ENCODE data around the gene SYS1.
A peak's percentile ranks its signal among the peaks of the same experiment; 100 is the strongest.

SYS1 gene

DNA sequence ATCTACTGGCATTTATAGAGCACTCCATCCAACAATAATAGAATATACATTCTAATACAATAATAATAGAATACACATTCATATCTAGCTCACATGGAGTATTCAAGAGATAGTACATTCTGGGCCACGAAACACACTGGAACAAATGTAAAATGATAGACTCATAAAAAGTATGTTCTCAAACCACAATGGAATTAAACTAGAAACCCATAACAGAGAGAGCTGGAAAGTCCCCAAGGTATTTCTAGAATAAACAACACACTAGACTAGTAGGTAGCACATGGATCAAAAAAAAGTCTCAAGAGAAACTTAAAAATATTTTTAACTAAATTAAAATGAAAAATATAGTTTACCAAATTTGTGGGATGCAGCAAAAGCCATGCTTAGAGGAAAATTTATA lies 24.3 kb downstream of the SYS1 start:
- DNase-seq (ENCODE audit: low spot score) = no peak

DNA sequence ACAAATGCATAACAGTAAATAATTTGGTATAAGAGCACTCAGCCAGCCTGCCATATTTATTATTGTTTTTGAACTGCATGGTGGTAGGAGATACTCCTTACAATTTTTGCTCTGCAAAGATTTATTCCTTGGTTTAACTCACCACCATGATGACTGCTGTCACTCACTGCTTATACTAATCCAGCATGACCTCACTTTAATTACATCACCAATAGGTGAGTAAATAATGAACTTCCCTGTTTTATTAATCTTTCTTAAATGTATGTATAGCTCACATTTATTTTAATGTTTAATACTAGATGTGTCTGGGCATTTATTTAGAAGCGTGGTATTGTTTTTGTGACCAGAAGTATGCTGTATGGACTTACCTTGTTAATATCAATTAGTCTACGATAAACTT lies 28.0 kb downstream of the SYS1 start:
- DNase-seq (ENCODE audit: low spot score) = no peak

DNA sequence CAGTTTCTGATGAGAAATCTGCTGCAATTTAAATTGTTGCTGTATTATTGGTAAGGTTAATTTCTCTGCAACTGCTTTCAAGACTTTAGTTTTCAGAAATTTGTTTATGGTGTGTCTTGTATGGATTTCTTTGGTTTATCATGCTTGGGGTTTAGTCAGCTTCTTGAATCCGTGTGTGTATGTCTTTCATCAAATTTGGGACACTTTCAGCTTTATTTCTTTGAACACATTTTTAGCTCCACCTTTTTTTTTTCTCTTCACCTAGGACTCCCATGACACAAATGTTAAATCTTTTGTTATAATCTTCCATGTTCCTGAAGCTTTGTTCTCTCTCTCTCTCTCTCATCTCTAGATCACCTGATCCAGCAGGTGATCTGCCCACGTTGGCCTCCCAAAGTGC lies 28.6 kb downstream of the SYS1 start:
- no peak for DNase-seq (ENCODE audit: low spot score)

DNA sequence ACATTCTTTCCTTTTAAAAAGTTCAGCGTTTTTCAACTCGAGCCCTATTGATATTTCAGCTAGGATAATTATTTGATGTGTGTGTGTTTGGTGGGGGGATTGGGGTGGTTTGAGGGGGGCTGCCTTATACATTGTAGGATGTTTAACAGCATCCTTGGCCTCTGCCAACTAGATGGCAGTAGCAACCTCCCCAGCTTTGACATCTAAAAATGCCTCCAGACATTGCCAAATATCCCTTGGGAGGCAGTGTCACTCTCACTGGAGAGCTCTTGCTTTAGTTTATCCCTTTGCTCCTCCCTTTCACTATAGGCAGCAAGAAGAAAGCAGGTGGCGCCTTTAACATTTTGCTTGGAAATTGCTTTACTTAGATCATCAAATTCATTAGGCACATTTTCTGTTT lies 29.8 kb downstream of the SYS1 start:
- DNase-seq (ENCODE audit: low spot score) = no peak

DNA sequence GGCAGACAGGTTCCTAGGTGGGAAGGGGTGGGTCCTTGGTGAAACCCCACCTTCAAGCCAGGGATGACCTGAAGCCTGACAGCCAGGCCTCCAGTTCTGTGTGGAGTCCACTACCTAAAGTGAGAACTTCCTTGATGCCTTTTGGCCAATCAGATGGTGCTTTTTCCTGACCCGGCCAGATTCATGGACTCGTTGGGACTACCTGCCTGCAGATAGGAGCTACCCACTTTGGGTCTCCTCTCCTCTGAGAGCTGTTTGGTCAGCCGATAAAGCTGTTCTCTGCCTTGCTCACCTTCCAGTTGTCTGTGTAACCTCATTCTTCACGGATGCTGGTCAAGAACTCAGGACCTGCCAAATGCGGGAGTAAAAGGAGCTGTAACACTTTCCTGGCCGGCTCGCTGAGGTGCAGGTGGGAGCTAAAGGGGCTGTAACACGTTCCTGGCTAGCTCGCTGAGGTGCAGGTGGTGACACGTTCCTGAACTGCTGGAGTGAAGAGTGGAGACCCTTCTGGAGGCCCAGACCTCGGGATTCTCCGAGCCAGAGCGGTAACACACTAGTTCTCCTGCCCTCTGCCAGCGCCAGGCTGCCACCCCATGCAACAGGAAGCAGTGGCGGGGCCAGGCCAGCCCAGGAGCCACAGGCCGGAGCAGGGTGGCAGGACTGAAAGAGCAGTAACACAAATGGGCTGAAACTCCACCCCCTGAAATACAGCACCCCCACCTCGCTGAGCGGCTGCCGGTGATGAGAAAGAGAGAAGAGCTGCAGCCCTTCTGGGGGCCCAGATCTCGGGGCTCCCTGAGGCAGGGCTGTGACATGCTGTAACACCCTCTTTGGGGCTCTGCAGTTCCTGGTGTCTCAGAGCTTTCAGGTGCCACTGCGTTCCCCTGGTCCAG lies 31.5 kb downstream of the SYS1 start:
- no peak for DNase-seq (ENCODE audit: low spot score)

DNA sequence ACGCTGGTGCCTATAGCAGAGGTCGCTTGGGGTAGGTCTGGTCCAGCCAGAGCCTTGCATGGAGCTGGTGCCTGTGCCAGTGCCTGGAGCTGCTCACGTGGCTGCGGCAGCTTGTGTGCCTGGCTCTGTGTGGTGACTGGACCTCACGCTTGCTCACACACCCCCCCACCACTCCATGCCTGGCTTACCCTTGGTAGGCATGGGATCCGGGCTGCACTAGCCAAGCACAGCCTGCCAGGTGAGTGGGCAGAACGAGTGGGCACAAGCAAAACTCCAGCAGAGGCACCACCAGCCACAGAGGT lies 32.1 kb downstream of the SYS1 start:
- DNase-seq (ENCODE audit: low spot score) = no peak

DNA sequence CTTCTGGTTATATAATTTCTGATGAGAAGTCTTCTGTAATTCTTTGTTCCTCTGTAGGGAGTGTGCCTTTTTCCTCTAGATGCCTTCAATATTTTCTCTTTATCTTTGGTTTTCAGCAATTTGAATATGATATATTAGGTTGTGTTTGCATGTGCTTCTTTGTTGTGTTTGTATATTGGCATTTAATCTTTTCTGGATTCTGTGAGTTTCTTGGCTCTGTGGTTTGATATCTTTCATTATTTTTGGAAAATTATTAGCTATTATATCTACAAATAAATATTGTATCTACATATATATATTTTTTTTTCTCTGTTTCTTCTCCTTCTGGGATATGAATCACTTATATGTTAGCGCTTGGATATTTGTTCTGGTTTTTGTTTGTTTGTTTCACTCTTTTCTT lies 36.1 kb downstream of the SYS1 start:
- DNase-seq (ENCODE audit: low spot score) = no peak

DNA sequence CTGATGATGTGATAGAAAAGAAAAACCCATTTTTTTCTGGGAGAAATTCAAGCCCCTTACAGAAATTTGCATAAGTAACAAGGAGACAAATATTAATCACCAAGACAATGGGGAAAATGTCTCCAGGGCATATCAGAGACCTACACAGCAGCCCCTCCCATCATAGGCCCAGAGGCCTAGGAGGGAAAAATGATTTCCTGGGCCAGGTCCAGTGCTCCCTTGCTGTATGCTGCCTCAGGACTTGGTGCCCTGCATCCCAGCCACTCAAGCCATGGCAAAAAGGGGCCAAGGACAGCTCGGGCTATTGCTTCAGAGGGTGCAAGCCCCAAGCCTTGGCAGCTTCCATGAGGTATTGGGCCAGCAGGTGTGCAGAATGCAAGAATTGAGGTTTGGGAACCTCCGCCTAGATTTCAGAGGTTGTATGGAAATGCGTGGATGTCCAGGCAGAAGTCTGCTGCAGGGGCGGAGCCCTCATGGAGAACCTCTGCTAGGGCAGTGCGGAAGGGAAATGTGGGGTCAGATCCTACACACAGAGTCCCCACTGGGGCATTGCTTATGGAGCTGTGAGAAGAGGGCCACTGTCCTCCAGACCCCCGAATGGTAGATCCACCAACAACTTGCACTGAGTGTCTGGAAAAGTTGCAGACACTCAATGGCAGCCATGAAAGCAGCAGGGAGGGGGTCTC lies 37.5 kb downstream of the SYS1 start:
- no peak for DNase-seq (ENCODE audit: low spot score)

DNA sequence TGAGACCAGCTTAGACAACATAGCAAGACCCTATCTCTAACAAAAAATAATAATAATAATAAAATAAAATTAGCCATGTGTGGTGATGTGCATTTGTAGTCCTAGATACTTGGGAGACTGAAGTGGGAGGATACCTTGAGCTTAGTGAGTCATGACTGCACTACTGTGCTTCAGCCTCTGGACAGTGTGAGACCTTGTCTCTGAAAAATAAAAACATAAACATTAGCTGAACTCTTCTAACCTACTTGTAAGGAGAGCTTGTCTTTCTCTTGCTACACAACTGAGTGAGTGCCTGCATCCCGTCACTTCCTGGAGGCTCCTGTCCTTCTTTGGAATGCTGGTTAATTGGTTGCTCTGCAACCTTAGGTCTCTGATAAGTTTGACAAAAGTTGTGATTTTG lies 40.0 kb downstream of the SYS1 start:
- DNase-seq (ENCODE audit: low spot score) = no peak

DNA sequence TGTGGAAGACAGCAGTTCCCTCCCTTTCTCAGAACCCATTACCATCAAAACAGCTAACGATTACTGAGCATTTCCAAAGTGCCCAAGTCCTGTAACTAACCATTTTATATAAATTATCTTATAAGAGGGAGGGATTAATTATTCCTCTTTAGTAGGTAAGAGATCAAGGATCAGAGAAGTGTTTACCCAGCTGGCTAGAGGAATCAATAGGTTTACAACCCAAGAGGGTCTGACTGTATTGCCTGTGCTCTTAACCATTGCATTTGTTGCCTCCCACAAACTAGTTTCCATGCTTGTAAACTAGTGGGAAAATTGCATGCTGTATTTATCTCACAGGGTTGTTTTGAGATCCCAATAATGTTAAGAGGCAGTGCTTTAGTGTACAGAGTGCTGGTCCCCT lies 41.5 kb downstream of the SYS1 start:
- no peak for DNase-seq (ENCODE audit: low spot score)

DNA sequence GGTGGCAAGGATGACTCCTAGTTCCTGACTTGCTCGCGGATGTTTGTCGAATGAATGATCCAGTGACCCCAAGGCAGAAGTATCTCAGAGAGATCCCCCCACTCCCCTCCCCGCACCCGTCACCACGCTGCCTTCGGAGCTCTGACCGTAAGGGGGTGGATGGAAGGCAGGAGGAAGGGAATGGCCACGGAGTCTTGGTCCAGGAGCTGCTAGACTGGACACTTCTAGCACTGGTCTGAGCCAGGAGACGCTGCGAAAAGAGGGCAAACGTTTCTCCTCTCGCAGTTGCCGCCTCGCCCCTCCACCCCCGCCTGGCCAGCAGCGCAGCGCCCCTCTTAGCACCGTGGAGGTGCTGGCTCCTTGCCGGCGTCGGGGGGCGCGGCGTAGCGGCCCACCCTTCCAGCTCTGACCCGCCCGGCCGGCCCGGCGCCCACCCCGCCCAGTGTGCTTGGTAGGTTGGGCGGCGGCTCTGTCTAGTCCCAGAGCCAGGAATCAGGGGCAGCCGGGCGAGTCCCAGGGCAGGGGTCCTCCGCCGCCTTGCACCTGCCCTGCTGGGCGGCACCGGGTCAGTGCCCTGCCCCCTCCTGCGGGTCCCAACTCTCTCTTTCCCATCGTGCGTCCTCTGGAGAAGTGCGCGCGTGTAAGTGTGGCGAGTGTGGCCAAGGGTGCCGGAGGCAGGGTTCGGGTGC lies 42.8 kb downstream of the SYS1 start:
- no peak for DNase-seq (ENCODE audit: low spot score)

DNA sequence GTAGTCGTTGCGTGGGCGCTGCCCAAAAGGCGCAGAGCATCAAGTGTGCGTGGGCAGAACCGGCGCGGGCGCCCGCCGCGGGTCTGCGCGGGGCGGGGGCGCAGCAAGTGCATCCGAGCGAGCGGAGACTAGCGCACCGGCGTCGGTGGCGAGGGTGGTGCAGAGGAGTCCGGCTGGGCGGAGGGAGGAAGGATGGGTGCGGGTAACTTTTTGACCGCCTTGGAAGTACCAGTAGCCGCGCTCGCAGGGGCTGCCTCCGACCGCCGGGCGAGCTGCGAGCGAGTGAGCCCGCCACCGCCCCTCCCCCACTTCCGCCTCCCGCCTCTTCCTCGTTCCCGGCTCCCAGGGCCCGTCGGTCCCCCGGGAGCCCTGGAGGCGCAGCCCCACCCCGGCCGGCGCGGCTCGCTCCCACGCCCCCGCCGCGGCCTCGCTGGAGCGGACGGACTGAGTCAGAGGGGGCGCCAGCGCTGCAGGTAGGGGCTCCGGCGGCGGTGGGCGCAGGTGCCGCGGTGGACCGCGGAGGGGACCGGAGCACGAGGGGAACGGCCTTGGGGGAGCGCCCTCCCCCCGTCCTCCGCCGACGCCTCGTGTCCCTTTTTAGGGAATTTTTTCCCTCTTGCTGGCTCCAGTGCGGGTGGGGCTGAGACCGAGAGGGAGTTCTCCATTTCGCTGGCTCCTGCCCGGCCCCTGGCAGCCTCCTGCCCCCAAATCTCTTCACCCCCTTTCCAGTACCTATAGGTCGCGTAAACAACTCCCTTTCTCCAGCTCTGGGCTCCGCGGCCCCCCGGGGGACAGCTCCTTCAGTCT lies 43.5 kb downstream of the SYS1 start:
- DNase-seq (ENCODE audit: low spot score) = peak; percentile 16

DNA sequence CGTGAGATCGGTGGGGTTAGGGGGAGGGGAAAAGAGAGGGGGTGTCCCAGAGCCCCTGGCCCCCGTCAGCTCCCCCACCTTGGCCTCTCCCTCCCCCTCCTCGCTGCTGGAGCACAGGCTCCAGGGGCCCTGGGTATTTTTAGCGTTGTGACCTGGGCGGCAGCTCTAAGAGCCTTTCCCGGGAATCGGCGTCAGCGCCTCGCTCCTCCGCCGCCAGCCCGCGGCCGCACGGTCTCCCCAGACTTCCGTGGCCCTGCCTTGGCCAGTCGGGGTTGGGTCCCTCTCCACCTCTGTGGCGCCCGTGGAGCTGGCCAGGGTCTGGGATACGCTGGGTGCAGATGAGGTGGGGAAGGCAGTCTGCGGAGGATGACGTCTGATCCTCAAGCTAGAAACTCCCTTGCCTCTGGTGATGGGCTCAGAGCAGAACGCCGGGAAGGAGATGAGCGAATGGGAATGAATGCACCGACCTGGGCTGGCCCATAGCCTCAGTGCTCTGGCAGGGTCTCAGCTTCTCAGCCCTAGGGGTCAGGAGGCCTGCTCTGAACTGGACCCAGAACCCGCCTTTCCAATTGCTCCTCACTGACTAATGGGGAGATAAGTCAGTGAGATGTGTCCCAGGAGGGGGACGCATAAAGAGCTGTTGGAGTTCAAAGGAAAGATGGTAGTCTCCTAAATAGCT lies 44.2 kb downstream of the SYS1 start:
- DNase-seq (ENCODE audit: low spot score) = no peak

DNA sequence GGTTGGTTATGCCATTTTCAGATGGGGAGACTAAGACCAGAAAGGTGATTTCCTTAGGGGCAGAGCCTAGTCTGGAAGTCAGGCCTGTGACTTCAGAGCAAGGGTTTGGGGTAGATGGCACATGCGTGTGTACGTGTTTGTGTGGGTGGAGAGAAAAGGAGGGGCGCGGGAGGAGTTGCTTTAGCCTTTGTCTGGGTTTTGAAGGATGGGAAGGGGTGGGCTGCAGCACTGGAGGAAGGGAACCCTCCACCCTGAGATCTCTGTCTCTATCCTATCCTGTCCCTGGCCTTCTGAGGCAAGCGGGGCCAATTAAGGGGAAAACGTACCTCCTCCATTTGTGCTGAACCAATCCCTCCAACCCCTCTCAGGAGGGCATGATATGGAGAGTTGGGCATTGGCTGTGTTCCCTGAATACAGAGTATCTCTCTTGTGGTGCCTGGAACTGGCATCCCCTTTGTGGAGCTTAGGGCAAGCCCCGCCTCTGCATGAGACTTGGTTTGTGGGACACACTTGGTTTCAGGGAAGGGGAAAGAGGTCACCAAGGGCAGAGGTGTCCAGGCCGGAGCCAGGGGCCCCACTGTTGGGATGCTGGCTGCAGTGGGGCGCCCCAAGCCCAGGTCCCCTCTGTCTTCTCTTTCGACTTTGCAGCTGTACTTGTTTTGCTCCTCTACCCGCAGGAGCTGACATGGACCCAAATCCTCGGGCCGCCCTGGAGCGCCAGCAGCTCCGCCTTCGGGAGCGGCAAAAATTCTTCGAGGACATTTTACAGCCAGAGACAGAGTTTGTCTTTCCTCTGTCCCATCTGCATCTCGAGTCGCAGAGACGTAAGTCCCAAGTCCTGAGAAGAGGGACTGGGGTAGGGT lies 45.1 kb downstream of the SYS1 start, which contains the start of gene DBNDD2:
TSS of gene DBNDD2 (plus strand) at position 507 of the 863 bp plus-strand sequence. CDS start at position 686, 179 bp downstream.
- no peak for DNase-seq (ENCODE audit: low spot score)

DNA sequence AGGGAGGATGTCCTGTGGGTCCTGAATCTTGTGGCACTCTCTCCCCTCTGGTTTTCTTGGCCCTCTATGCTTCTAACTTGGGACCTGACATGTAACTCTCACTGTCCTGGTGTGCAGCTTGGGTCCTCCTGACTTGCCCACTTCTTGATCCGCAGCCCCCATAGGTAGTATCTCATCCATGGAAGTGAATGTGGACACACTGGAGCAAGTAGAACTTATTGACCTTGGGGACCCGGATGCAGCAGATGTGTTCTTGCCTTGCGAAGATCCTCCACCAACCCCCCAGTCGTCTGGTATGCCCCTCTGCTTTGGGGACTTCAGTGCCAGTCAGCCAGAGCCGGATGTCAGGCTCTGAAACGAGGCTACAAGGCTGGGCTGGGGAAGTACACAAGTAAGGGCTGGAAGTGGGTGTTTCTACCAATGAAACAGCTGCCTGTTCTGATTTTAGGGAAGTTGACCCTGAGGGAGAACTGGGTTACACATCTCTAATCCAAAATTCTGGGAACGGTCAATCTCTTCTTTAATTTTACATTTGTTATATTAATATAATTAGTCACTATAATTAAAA lies 45.8 kb downstream of the SYS1 start:
- DNase-seq (ENCODE audit: low spot score) = no peak

DNA sequence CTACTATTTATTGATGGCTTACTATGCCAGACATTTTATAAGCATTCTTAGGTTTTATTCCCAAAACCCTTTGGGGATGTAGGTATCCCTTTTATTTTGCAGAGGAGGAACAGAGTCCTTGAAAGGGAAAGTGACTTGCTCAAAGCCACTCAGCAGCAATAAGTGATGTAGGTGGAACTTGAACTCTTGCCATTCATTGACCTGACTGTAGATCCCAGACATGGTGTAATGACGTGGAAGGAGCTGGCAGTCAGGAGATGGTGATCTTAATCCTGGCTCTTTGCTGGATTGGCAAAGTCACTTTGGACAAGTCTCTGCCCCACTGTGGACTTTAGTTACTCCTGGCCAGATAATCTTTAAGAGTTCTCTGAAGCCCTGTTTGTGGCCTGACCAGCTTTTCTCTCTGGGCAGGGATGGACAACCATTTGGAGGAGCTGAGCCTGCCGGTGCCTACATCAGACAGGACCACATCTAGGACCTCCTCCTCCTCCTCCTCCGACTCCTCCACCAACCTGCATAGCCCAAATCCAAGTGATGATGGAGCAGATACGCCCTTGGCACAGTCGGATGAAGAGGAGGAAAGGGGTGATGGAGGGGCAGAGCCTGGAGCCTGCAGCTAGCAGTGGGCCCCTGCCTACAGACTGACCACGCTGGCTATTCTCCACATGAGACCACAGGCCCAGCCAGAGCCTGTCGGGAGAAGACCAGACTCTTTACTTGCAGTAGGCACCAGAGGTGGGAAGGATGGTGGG lies 46.7 kb downstream of the SYS1 start:
- no peak for DNase-seq (ENCODE audit: low spot score)

DNA sequence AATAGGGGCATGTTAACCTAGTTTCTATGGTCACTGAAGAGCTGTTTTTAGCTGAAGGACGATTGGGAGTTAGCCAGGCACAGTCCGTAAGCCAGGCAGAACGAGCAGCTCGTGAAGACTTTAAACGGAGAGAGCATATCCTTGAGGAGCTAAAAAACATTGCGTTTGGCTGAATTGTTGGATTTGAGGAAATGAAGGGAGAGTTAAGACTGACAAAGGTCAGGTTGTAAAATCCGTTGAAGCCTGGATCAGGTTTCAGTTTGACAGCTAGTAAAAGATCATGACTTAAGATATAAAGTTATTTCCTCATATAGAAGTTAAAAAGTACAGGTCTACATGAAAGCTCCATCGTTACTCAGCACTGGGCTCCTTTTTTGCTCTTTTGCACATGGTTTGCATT lies 47.9 kb downstream of the SYS1 start:
- no peak for DNase-seq (ENCODE audit: low spot score)

DNA sequence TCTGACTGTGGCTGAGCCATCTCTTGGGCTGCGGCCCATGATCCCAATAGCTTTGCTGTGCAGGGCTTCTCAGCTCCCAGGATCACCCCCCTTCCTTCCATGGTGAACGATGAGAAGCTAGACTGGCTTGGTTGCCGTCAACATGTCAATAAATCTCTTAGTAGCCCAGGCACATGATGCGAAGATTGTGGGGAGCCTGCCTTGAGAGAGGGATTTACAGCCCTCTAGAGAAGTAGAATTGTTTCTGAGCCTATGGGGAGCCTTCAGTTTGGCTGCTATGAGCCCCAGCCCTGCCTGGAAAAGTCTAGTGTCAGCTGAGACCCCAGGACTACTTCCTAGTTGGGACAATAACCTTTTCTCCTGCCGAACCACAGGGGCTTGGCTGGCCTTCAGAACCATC lies 49.7 kb downstream of the SYS1 start:
- no peak for DNase-seq (ENCODE audit: low spot score)

DNA sequence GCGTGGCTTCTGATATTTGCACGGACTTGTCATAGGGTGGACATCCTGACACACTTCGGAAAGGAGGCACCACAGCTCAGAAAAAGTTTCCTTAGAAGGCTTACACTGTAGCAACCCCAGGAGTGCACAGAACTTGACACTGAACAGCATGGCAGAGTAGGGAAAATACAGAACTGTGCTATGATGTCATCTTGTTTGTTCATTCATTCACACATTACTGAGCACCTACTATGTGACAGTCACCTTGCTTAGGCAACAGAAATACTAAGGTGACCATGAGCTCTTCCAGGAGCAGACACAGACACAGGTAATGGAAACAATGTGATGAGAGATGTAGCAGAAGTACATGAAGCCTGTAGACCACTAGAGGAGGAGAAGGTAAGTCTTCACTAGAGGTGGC lies 50.5 kb downstream of the SYS1 start:
- DNase-seq (ENCODE audit: low spot score) = no peak
